ENCODE measurements around the gene SLC17A5.
"Not testable (repeated sequence)": the region's sequence is repeated elsewhere in the genome, so short reads cannot be mapped to it uniquely, and the experiment has no call there.

The SLC17A5 gene, protein sequence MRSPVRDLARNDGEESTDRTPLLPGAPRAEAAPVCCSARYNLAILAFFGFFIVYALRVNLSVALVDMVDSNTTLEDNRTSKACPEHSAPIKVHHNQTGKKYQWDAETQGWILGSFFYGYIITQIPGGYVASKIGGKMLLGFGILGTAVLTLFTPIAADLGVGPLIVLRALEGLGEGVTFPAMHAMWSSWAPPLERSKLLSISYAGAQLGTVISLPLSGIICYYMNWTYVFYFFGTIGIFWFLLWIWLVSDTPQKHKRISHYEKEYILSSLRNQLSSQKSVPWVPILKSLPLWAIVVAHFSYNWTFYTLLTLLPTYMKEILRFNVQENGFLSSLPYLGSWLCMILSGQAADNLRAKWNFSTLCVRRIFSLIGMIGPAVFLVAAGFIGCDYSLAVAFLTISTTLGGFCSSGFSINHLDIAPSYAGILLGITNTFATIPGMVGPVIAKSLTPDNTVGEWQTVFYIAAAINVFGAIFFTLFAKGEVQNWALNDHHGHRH

DNA sequence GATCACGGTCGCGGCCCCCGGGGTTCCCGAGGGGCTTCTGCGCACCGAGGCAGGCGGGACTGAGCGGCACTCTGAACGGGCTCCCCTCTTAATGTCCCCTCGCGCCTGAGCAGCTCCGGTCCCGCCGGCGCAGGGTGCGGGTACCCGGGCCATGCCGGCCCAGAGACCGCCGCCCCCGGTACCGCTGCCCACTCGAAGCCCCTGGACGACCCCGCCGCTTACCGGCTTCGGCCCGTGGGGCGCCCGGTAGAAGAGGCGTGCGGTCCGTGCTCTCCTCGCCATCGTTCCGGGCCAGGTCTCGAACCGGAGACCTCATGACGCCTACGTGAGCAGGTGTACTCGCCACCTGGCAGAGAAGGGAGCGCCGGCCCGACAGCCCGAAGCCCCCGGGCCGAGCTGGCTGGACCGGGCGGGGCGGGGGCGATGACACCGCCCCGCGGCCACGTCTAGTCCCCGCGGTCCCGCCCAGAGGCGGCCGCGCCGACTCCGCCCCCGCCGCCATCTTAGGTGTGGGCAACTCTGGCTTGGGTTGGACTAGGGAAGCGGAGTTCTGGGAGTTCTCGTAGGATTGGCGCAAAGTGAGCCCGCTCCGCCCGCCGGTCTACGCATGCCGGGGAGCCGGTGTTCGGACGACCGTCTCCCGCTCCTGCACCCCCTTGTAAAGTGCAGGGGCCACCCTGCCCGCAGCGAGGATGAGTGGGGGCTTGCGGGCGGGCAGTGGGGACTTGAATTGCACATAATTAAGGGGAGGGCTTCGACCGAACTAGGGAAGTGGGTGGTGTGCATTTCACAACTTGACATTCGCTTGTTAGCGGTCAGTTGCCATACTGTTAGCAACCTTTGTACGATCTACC, at the start of gene SLC17A5:
Gene SLC17A5 (minus strand): TSS at position 422 of the 854 bp plus-strand sequence. CDS start 106 bp downstream, at position 316.
- DNase-seq, result peak; percentile 52

DNA sequence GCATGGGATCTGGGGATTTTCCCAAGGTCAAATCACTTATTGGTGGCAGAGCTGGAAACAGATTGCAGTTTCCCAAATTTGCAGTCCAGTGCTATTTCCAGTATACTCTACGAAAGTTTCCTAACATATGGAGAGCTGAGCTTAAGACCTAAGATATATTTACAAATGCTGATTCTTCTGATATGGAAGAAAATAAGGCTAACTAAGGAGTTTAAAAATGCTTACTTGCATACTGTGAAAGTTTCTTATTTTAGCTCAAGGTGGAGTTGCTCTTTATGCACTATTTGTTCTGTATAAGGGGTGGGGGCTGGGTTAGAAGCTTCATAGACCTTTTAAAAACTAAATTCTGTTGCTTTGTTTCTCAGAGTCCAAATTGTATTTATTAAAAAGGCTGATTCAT, 49.7 kb upstream of the SLC17A5 start:
- no peak for DNase-seq

DNA sequence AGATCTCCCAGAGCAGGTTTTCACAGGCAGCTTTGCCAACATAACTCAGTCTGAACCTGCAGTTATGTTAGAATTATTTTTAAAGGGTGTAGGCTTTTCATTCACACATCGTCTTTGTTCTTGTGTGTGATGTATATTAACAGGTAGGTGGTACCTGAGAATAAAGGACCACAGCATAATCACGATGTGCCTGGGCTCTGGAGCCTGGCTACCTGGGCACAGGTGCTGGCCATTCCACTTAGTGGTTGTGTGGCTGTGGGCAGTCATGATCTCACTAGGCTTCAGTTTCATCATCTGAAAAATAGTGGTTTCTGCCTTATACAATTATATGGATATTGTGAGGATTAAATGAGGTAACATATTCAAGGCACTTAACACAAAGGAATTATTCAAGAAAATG, 48.7 kb upstream of the SLC17A5 start:
- no peak for DNase-seq

DNA sequence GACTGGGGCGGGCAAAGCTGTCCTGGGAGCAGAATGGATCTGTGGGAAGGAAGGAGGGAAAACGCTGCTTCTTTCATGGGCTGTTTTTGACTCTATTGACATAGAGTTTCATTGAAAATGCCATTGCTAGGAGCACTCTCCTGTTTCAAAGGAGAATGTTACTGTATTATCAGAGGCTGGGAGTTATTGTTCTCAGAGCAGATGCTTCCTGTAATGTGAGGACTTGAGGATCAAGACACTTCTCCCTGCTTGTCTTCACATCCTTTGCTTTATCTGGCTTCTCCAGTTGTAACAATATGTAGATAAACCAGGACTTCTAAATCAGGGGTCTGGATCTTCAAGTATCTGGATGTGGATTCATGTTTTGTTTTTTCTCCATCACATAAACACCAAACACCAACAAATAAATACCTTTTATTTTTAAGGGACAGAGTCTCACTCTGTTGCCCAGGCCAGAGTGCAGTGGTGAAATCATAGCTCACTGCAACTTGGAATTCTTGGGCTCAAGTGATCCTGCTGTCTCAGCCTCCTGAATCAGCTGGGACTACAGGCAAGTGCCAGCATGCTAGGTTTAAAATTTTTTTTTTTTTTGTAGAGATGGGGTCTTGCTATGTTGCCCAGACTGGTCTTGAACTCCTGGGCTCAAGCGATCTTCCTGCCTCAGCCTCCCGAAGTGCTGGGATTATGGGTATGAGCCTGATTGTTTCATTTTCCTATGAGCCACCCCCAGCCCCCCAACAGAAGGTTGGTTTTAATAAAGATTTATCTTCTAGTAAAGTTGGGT, 46.1 kb upstream of the SLC17A5 start:
- no peak for DNase-seq

DNA sequence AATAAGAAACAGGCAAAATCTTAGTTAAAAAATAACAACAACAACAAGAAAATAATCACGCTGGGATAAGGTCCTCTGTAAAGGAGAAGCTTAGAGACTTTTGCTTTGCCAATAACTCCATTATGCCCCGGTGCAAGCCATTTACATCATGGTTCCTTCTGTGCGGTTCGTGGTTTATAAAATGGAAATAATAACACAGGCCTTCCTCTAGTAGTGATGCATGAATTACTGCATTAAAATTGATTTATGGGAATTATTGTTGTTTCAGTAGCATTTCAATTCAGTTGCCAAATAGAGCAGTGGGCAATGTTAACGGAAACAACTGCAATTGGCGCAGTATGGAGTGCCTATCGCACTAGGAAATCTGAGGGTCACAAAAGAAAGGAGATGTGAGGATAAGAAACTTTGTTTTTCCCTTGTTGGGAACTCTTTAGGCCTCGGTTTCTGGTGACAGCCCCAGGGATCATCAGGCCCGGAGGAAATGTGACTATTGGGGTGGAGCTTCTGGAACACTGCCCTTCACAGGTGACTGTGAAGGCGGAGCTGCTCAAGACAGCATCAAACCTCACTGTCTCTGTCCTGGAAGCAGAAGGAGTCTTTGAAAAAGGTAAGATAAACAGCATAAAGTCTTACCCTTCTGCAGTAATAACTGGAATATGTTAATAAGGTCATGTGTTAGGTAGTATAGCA, 43.3 kb upstream of the SLC17A5 start:
- no peak for DNase-seq

DNA sequence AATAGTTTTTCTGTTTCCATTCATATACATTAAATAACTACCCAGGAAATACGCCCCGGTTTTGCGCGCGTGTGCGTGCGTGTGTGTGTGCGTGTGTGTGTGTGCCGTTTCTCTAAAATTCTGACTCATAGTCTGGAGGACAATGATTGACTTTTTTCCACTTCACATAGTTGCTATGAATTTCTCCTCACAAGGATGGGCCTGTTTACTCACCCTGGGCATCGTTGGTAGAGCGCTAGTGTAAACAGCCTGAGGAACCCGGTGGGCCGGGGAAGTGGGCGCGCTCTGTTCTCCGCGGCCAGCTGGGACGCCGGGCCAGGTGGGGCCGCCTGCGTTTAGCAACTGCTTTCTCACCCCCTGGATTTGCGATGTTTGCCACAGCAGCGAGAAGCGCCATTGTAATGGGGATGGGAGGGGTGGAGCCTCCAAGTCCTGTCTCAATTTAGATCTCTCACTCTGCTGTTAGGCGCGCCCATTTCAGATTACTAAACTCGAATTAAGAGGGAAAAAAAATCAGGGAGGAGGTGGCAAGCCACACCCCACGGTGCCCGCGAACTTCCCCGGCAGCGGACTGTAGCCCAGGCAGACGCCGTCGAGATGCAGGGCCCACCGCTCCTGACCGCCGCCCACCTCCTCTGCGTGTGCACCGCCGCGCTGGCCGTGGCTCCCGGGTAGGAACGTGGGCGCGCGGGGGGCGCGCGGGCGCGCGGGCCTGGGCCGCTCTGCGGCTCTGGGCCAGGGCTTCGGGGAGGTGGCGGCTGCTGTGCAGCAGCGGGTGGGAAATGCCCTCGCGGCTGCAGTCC, 42.0 kb upstream of the SLC17A5 start, which contains the start of gene CD109:
Gene CD109 (plus strand): TSS at position 585 of the 803 bp plus-strand sequence. CDS start 13 bp downstream, at position 598.
- DNase-seq, result no peak

DNA sequence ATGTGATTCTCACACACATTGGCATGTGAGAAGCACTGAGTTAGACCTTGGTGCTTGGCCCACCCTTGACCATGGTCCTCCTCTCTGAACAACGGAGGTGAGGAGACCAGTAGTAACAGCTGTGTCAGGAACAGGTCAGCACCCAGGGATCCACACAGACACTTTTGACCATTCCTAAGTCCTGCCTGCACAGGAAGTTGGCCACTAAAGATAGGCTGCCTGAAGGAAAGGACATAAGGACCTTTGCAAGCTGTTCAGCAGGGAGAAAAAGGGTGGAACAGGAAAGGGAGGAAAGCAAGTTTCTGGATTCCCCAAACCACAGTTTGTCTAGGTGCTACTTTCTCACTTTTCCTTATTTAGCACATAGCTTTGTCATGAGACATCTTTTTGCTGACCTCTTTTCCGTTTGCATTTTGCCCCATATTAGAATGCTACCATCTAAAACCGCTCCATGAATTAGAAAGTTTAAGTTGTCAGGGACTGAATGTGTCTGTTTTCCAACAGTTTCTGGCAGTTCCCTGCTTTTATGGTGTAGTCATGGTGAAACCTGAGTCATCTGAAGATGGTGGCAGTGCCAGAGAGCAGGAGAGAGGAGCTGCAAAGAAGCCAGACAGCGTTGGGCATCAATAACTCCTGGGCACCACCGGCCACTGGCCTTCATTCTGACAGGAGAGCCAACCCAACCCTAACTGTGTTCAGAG, 41.1 kb upstream of the SLC17A5 start:
- no peak for DNase-seq

DNA sequence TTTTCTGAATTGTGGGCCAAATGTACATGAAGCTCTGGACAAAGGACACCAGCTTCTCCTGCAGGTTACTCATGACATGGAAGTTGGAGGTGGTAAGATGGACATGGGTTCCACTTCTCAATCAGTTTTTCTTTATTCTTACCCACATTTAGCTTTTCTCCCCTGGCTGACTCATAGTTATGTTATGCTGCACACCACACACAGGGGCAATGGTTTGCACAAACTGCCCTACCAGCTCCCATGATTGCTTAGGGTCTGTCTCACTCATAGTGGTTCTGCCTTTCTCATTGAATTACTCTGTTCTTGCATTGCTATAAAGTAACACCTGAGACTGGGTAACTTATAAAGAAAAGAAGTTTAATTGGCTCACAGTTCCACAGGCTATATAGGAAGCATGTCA, 37.7 kb upstream of the SLC17A5 start:
- no peak for DNase-seq

DNA sequence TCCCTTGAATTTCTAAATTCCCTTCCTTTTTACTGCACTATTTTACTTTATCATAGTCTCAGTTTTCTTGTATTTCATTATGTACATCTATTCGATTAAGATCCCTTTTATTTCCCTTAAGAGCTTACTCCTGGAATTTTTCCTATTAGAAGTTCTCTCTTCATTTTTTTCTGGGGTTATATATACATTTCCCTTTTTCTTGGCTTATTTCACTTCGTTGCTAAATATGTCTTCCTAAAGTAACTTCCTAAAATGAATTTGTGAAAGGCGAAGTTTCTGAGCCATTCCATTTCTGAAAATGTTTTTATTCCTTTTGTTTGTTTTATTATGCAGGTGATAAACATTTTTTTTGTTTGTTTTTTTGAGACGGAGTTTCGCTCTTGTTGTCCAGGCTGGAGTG, 36.3 kb upstream of the SLC17A5 start:
- no peak for DNase-seq

DNA sequence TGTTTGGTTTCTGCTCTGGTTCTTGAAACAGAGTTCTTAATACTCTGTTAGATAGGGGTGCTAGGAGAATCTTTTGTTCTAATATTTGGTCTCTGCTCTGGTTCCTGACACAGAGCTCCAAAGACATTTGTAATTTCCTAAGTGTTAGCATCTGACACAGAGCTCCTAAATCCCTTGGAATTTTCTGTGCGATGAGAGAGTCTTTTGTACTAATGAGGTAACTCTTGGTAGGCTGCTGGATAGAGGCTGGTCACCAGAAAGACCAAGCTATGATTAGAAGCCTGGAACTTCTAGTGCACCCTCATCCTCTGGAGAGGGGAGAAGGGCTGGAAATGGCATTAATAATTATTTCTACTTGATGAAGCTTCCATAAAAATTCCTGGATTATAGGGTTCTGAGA, 34.6 kb upstream of the SLC17A5 start:
- DNase-seq, result no peak

DNA sequence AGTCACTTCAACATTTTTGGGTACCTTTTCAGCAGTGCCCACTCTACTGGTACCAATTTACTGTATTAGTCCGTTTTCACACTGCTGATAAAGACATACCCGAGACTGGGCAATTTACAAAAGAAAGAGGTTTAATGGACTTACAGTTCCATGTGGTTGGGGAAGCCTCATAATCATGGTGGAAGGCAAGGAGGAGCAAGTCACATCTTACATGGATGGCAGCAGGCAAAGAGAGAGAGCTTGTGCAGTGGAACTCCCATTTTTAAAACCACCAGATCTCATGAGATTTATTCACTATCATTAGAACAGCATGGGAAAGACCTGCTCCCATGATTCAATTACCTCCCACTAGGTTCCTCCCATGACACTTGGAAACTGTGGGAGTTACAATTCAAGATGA, 29.8 kb upstream of the SLC17A5 start:
- DNase-seq, result not testable (repeated sequence)

DNA sequence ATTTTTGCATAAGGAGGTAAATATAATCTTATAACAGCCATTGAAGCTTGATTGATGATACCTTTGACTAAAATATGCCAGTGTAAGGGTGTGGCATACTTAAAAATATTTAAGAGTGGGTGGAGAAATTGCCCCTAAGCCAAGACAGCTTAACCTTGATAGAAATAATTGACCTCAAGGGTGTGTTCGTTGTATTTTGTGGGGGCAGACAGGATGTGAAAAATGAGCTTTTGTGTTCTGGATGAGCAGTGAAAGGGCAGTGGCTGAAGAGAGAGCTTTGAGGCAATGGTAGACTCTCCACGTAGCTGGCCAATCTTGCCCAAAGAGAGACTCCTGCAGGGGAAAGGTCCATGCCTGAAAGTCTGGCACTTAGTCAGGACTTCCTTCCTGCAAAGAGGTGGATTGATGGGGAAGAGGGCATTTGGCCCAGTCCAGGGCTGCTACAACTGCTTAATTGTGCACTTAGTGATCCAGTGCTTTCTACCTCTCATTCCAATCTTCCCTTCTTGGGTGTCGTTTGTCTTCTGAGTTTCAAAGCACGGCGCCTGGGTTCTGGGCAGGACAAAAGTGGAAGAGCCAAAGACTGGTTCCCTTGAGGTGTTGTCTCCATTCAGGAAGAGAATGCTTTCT, 26.6 kb upstream of the SLC17A5 start:
- no peak for DNase-seq

DNA sequence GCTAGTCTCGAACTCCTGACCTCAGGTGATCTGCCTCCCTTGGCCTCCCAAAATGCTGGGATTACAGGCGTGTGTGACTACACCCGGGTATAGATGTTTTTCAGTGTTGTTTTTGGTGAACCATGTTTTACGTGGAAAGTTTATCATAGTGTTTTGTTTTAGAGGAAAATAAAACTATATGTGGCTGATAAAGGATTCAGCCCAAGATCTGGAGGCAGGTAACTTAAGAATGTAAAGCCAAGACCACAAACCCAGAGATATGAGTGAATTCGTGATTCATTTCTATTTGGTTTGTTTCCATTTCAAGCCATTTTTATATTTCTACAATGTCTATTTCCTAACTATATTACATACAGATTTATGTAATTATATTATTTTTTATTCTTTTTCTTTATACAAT, 26.1 kb upstream of the SLC17A5 start:
- not testable (repeated sequence) for DNase-seq

DNA sequence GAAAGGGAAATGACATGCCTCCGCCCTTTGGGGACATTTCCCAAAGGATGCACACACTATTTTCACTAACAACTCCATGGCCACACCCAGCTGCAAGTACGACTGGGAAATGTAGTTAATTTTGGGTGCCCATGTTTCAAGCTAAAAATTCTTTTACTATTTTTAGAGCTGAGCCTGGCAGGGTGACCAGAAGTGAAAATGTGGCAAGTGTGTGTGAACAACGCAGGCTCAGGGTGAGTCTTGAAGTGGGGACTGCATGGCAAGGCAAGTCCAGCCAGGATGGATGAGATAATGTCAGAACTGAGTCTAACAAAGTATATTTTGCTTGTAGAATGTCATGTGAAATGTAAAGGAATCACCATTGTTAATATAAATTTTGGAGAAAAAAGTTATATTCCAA, 25.2 kb upstream of the SLC17A5 start:
- DNase-seq, result no peak

DNA sequence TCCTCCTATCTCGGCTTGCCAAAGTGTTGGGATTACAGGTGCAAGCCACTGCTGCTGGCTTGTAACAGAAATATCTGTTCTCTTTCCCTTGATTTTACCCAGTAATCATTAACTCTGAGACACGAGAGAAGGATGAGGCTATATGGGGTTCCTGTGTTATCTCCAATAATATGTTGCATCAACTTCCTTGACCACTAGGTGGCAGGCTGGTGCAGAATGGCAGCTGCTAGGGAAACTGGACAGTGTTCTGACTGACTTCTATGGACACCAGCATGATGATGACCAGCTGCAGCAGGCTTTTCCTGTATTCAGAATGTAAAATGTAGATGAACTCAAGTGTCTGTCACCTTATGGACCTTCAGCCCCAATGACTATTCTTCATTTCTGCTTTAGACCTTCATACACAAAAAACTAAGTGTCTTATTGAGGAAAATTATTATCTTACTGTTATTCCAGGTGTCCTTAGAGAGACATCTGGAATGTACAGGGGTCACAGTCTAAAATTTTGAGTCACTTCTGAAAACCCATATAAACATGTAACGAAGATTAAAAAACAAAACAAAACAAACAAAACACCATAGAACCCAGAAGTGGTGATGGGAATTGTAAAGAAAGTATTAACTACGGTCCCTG, 21.8 kb upstream of the SLC17A5 start:
- DNase-seq, result no peak

DNA sequence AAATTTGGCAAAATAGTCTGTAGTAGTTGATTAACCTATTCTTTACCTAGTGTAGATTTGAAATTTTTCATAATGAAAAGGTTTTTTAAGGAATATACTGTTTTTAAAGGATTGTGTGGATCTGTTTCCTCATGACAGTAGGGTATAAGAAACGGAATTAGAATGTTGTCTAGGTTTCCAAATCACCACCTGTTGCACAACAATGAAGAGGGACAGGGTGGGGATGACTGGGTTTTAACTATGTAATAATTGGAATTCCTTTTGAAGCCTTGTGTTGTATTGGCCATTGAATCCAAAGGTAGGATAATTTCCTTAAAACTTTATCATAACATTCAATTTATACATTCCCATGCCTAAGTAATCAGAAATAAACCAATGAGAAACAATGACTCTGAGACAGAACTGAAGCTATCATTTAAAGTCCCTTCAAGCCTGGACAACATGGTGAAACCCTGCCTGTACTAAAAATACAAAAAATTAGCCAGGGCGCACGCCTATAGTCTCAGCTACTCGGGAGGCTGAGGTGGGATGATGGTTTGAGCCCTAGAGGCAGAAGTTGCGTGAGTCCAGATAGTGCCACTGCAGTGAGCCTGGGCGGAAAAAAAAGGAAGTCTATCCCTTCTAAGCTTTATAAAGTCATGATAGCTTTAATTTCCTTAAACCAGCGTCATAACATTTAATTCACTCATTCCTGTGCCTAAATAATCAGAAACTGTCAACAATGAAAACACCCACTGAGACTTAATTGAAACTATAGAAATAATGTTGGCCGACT, 18.3 kb upstream of the SLC17A5 start:
- DNase-seq, result no peak

DNA sequence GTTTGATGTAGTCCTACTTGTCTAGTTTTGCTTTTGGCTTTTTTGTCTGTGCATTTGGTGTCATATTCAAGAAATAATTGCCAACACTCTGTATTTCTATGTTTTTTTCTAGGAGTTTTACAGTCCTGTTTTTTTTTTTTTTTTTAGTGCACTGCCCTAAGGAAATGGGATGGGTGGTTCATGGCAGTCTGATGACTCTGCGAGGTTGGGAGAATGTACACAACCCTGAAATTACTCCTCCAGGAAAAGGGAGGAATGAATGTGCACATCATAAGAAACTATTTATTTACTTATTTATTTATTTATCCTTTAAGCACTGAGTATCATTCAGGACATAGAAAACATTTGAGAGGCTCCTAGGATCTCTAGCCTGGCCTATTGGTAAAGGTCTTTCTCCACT, 15.2 kb upstream of the SLC17A5 start:
- DNase-seq, result no peak

DNA sequence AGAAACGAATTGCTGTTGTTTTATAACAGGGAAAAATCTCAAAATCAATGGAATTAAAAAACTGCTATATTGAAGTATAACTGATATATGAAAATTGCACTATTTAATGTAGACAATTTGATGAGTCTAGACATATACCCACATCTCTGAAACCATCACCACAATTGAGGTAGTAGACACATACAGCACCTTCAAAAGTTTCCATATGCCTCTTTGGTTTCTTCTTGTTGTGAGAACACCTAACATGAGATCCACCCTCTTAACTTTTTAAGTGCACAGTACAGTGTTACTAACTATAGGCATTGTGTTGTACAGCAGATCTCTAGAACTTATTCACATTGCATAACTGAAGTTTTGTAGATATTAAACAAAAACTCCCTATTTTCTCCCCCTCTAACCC, 14.0 kb upstream of the SLC17A5 start:
- DNase-seq, result no peak

DNA sequence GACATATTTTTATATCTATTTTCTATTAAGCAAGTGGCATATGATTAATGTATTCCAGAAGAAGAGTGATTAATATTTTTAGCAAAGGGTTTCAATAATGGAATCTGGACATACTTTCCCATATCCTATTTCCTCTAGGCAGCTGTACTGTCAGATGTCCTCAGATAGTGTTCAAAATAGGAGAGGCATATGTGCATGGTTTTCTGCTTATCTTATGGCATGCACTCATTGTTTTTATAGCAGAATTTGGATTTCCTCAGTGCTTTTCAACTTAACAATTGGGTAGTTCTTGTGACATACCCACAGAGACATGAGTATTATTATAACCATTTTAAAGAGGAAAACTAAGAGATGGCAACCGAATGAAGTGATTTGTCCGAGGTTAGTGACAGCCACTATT, 12.6 kb upstream of the SLC17A5 start:
- no peak for DNase-seq
